Measurements from ENCODE around the gene BLM.
"Not testable (repeated sequence)": the region's sequence is repeated elsewhere in the genome, so short reads cannot be mapped to it uniquely, and the experiment has no call there.

Gene BLM

DNA sequence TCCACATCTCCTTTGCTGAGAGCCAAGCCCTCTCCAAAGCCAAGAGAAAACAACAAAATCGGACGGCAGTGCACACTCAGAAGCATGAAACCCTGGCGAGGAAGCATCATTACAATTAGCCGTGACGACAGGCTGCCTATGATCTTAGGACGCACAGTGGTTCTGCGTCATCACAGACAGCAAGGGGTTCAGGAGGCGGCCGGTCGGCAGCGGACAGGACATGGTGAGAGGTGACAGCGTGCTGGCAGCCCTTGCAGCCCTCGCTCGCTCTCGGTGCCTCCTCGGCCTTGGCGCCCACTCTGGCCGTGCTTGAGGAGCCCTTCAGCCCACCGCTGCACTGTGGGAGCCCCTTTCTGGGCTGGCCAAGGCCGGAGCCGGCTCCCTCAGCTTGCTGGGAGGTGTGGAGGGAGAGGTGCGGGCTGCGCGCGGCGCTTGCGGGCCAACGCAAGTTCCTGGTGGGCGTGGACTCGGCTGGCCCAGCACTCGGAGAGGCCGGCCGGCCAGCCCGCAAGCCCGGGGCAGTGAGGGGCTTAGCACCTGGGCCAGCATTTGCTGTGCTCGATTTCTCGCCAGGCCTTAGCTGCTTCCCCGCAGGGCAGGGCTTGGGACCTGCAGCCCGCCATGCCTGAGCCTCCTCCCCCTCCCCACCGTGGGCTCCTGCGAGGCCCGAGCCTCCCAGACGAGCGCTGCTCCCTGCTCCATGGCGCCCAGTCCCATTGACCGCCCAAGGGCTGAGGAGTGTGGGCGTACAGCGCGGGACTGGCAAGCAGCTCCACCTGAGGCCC, 108.2 kb downstream of the BLM start:
- DNase-seq = not testable (repeated sequence)

DNA sequence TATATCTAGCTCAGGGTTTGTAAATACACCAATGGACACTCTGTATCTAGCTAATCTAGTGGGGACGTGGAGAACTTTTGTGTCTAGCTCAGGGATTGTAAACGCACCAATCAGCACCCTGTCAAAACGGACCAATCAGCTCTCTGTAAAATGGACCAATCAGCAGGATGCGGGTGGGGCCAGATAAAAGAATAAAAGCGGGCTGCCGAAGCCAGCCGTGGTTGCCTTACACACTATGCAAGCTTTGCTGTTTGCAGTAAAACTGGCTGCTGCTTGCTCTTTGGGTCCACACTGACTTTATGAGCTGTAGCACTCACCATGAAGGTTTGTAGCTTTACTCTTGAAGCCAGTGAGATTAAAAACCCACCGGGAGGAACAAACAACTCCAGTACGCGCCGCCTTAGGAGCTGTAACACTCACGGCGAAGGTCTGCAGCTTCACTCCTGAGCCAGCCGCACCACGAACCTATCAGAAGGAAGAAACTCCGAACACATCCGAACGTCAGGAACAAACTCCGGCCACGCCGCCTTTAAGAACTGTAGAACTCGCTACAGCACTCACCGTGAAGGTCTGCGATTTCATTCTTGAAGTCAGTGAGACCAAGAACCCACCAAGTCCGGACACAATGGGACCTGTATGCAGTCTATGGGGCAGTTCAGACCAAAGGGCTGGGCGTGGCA, 109.2 kb downstream of the BLM start:
- DNase-seq = not testable (repeated sequence)

DNA sequence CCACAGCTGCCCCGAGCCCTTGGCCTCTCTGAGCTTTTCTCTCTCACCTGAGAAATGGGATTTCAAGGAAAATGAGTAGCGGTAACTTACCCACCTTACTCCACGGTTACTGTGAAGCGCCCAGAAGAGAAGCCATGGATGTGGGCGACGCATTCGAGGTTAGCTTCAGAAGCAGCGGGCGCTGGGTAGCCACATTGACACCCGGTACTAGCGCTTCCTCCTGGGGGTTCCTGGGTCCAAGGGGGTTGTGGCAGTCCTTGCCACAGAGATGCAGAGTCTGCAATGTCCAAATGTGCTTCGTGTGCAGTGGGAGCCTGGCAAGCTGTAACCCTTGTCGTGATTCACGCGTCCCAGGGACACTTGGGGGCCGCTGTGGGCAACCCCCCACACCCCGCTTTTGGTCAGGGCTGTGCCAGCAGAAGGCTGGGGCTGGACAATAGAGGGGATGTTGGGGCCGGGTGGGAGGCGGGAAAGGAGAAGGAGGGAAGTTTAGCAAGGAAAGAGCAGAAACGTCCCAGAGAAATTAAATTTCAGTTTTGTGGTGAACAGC, 109.8 kb downstream of the BLM start:
- no peak for DNase-seq

DNA sequence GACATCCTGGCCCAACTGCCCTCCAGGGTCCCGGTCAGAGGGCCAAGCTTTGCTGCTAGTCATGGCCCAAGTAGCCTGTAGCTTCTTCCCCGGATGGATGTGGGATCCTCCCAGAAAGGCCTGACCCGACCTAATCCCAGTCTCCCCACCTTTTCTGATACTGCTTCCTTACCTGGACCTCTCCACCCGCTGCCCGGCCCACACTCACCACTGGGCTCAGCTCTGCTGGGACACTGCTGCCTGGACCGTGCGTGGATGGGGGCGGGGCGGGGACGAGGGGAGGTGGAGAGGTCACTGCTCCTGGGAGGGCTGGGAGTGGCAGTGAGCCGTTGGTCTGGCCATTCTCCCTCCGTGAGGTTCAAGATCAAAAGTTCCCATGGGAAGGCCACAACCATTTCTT, 111.0 kb downstream of the BLM start:
- DNase-seq = no peak

DNA sequence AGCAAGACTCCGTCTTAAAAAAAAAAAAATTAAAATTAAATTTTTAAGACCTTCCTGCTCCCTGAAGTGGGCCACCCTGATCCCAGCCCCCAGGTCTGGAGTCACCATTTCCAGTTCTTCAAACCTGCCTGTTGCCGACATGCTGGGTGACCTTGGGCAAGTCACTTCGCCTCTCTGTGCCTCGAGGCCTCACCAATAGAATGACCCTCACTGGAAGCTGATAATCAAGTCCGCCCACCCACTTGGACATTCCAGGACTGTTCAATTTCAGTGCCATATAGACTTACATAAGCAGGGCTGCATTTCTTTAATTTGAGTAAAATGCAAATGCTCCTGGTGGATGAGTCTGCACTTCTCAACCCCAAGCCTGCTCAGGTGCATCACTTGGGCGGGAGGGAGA, 112.0 kb downstream of the BLM start:
- DNase-seq = no peak

DNA sequence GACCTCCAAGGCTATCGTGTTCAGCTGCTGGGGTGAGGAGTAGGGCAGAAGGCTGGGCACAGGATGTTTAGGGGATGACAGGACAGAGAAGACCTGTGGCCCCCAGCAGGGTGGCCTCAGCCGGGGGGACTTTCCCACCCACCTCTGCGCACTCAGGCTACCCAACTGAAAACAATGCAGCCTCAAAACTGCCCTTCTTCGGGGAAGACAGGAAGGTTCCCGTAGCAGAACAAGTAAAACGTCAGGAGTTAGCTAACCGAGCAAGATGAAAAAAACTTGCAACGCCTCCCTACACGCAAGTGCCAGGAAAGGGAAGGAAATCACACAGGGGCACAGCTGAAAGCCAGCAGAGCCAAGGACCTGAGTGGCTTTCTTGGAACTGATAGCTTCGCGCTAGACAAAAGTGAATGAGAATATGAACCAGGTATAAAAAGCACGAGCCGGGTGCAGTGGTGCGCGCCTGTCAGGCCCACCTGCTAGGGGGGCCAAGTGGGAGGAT, 112.8 kb downstream of the BLM start:
- DNase-seq = no peak

DNA sequence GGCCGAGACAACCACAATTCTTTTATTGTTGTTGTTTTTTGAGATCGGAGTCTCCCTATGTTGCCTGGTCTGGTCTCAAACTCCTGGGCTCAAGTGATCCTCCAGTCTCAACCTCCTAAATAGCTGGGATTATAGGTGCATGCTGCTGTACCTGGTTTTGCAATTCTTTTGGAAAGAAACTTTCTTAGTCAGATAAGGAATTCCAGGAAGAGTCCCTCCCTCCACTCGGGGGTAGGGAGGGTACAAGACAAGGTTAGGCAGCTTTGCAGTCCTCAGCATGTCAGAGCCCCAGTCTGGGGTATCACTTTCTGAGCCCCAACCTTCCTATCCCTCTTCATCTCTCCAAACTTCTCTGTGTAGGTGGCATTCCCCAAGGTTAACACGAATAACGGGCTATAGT, 117.5 kb downstream of the BLM start:
- DNase-seq = no peak

DNA sequence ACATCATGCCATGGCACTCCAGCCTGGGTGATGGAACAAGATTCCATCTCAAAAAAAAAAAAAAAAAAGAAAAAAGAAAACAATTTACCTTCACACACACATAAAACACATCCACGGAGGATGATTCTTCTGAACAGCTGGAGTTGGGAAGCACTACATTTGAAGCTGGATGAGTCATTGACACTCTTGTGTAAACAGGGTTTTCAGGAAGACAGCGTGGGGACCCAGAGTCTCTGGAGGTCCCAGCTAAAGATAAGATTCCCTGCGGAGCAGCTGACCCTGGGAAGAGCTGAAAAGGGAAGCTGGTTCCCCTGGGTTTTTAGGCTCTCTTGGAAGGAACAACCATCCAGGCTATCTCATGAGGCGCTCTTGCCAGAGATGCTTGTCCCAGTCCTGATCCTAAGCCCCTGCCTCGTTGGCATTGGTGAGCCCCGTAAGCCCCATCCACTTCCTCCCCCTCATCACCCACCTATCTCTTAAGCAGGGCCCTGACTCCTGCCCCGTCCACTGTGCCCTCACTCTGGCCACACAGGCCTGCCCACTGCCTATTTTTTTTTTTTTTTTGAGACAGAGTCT, 119.2 kb downstream of the BLM start:
- DNase-seq = no peak

DNA sequence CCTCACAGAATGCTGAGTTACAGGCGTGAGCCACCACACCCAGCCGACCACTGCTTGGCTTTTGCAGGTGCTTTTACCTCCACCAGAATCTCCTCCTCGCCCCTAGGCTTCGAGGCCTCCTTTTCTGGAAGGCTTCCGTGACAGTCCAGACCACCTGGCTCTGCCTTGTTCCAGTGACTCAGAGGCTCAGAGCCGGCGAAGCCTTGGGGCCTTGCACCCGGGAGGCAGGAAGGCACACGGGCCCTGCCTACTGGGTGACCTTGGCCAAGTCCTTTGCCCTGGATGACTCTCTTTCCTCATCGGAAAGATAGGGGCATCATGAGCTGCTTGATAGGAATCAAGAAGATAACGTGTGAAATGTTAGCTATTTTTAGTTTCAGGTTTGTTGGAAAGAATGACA, 119.9 kb downstream of the BLM start:
- no peak for DNase-seq

DNA sequence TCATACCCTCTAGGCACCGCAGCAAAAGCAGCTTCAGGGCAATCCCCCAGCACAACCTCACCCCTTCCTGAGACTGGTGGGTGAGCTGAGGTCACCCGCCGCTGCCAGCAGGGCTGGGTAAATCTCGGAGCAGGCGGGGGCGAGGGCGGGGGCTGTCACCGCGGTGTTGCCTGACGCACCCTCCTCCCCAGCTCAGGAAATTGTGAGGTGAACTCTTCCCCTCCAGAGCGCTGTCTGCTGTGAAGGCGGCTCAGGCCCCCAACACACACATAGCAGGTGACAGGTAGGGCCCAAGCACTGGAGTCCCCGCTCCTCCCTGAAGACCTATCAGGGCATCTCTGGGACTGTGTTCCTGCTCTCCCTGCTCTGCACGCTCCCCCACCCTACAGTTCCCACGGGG, 121.0 kb downstream of the BLM start:
- no peak for DNase-seq

DNA sequence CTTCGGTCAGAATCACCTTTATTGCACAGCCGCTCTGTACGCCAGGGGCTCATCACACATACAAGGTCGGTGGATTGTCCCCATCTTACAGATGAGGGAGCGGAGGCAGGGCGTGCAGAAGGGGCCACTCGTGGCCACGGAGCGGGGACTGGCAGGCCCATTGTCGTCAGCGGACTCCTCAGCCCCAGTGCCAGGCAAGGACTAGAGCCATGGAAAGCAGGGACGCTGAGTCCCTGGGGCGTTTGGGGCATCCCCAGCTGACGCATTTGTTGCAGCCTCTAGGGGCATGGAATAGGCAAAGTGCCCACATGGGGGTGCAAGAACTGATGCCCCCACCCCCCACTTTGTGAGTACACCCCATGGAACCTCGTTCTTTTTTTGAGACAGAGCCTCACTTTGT, 121.4 kb downstream of the BLM start:
- no peak for DNase-seq

DNA sequence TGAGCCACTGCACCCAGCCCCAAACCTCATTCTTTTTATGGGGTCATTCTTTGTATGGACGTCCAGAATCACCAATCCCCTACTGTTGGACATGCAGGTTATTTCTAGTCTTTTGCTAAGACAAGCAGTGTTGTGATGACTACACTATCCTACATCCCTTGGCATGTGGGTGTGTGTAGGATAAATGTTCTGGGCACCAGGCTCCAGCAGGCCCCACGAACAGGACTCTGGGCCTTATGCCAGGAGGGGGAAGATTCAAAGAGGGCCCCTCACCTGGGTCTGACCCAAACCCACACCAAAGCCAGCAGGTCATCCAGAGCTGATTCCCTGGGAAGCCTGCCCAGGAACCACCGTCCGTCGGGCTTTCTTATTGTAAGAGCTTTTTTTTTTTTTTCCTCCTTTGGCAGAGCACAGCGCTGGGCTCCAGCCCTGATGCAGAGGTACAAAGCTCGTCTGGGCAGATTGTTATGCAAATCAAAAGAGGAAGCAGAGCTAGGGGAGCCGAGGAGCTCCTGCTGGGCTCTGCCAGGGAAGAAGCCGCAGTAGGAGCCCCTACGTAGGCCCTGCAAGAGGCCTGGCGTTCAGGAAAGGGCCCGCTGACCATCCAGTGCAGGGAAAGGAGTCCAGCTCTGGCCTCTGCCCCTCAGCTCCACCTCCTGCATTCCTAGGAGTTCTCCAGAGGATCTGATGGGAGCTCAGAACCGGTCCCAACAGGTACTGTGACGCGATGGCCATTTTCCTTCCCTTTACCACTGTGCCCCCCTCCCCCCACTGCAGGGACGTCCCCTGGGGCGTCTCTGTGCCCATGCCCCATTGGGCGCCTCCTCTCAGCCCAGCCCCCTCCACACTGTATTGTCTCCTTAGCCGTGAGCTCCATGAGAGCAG, 122.3 kb downstream of the BLM start:
- no peak for DNase-seq

DNA sequence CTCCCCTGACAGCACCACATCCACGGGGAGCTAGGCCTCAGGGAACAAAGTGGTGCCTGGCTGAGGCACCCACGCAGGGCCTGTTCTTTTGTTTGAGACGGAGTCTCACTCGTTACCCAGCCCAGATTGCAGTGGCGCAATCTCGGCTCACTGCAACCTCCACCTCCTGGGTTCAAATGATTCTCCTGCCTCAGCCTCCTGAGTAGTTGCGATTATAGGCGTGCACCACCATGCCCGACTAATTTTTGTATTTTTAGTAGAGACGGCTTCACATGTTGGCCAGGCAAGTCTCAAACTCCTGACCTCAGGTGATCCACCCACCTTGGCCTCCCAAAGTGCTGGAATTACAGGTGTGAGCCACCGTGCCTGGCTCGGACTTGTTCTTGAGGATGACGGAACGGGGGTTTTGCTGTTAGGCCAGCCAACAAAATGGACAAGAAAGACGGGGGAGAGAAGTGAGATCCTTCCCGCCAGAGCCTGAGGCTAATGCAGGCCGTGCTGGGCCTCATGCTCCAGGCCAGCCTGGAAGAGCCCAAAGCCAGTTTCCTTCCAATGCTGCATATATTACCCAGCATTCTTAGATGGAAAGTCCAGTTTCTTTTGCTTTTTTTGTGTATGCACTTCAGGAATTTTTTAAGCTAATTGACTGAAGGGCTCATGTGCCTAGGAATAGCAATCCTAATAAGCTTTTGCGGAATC, 123.2 kb downstream of the BLM start:
- DNase-seq = no peak

DNA sequence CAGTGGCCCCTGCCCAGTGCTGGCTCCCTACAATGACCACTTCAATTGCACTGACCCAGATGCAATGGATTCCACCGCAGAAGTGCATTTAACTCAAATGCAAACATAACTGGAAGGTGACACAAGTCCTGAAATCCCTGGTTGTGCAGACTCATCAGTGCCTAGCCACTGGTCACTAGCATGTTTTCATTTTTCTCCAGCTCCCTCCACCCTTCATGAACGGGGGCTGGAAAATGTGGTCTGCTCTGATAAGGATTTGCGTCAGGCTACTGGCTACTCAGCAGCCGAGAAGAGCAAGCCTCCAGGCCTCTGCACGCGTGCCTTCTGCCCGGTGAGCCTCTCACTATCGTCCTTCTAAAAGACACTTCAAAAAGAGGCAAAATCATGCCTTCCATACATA, 123.8 kb downstream of the BLM start:
- DNase-seq = no peak

DNA sequence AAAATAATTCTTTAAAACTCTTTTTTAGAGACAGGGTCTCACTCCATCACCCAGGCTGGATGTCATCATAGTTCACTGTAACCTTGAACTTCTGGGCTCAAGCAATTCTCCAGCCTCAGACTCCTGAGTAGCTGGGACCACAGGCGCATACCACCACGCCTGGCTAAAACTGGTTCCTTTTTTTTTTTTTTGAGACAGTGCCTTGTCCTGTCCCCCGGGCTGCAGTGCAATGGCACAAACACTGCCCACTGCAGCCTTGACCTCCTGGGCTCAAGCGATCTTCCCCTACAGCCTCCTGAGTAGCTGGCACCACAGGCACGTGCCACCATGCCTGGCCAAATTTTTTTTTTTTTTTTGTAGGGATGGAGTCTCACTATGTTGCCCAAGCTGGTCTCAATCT, 127.5 kb downstream of the BLM start:
- no peak for DNase-seq

DNA sequence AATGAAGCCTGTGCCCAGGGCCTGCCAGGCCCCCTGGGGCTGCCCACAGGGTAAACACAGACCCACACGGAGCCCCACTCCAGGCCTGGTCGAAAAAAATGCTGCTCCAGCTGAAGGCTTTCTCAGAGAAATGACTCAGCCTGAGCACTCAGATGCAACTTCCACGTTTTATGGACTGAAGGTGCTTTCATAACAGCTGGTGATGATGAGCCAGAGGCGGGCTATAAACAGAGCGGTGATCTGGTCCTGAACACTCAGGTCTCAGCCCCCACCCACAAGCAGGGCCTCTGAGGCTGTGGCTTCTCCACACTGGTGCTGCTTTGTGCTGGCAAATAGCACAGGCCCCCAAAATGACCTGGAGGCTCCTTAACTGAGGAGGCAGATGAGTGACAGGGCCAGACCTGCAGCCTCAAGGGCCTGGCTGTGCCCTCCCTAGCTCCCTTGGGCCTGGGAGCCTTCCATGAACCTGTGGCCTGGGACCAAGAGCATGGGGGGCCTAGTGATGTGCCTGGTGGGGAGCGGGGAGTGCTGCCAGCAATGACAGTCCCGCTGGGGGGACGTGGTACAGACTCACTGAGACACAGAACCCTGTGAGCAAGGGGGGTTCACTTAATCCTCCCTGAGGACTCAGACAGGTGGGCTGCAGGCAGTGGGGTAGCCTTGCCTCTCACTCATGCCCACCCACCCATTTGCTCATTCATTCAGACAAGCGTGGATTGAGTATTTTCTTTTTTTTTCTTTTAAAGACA, 128.2 kb downstream of the BLM start:
- no peak for DNase-seq

DNA sequence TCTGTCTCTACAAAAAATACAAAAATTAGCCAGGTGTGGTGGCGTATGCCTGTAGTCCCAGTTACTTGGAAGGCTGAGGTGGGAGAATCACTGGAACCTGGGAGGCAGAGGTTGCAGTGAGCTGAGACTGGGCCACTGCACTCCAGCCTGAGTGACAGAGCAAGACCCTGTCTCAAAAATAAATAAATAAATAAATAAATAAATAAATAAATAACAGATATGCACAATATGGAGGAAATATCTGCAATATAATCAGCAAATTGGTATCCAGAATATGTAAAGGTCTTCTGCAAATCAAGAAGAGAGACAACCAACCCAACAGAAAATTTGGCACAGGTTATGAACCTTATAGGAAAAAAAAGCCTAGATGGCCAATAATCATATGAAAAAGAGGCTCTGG, 132.3 kb downstream of the BLM start:
- not testable (repeated sequence) for DNase-seq

DNA sequence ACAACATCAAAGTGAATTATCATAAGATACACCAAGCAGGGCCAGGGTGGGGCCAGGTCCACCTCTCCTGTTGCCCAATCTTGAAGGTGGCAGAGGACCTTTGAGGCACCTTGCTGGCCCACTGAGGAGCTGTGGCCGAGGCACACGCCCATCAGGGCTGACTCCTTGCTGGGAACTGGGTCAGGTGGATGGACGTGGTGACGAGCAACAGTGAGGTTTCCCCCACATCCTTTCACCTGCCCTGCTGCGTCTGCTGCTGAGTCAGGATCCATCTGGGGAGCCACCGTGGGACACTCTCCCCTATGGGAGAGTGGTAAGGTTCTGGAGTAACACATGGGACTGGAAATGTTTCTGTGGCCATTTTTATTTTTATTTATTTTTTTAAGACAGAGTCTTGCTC, 134.0 kb downstream of the BLM start:
- no peak for DNase-seq

DNA sequence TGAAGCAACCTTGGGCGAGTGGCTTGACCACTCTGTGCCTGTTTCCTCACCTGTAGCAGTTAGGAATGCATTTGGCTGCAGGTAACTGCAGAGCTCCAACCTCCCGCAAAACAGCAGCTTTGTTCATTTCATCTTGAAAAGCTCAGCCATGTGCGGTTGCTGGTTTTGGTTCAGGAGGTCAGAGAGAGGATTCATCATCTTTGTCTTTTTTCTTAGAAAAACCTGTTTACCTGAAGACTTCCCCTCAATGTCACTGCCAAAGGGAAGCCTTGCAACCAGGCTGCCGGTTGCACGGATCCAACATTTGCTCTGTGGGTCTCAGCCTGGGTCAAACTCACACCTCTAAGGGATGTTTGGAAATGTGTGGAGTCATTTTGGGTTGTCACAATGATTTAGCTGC, 134.8 kb downstream of the BLM start:
- DNase-seq = no peak

DNA sequence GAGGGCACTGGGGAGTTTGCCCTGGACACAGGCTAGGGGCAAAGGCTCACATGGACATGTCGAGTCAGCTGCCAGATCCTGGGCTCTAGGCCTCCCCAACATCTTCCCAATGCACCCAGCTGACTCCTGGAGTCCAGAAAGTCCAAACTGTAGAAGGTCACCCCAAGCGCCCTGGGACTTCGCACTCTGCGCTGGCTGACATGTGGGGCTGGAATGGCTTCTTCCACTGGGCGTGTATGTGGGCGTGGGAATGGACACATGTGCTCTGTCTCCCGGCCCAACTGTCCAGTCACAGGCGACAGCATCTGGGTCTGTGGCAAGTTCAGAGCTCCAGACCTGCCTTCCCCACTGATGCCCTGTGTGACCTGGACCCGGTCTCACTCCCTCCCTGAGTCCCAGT, 138.0 kb downstream of the BLM start:
- DNase-seq = no peak

DNA sequence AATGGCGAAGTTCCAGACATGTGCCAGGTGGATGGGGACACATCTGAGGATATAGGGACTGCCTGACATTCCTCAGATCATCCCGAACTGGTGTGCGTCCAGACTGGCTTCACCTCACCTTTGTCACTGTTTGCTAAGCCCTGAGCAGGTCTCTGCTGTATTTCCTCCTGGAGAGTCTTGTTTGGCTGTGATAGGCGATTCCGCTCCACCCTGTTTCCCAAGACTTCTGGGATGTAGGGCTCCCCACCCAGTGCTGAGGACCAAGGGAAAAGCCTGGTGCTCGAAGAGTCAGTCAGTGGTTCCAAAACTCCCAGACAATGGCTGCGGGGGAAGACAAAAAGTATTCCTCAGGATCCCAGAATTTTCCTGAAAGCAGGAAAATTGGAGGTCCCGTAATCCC, 140.2 kb downstream of the BLM start:
- no peak for DNase-seq

Measured in NCI-H748 treated with DMSO at 0.1 percent for 48 hours (cell line).